Adrenal gland (tissue), 12 donors: ENCODE data around the gene FILIP1. TPM values are rescaled to one million over a fixed set of nuclear protein-coding genes. Genes with fewer than 3 reads are reported as not detected.

Experiments
- DNase-seq, 7 donors: peaks; one replicate each; pipeline ENCODE4 v3.0.0-alpha.2; 2019 to 2020
- H3K27ac ChIP-seq, 5 donors: fragments of 200-600 bp; sonication (generic) in 4 of 5; 1 replicate in 3 of 5; 2 replicates in 2 of 5; pipeline versions ENCODE4 v1.5.1 to v1.8.0; 2016 to 2020; ENCODE audit warnings: mild to moderate bottlenecking in 1 of 5
- H3K27me3 ChIP-seq: fragments of 200-600 bp; 2 replicates; pipeline ENCODE4 v1.8.0; 2021
- H3K36me3 ChIP-seq, 2 donors: fragments of 200-600 bp; replicated peaks in 1 of 2; 1 replicate in 1 of 2; 2 replicates in 1 of 2; pipeline versions ENCODE4 v1.5.1 to v1.8.0; 2018 to 2022
- H3K4me1 ChIP-seq, 2 donors: fragments of 200-600 bp; replicated peaks in 1 of 2; 1 replicate in 1 of 2; 2 replicates in 1 of 2; pipeline versions ENCODE4 v1.5.1 to v1.8.0; 2018 to 2021
- H3K4me3 ChIP-seq, 4 donors: fragments of 200-600 bp; sonication (generic) in 3 of 4; one replicate each; pipeline ENCODE4 v1.5.1; 2016 to 2018
- H3K9me3 ChIP-seq, 3 donors: fragments of 200-600 bp; sonication (generic) in 1 of 3; replicated peaks in 1 of 3; 1 replicate in 2 of 3; 2 replicates in 1 of 3; pipeline versions ENCODE4 v1.5.1 to v1.8.0; 2016 to 2021
- POLR2A ChIP-seq, 2 donors: fragments of 450-650 bp; IDR thresholded peaks; one replicate each; pipeline ENCODE4 v1.6.1; 2017; ENCODE audit warnings: antibody characterized with exemption in 2 of 2, mild to moderate bottlenecking in 2 of 2, moderate library complexity in 1 of 2
- WGBS, 4 donors: extraction: QIAGEN DNeasy Blood & Tissue Kit in 2 of 4; methylation state at CpG; one replicate each; pipeline versions ENCODE4 v1.1.5 to v1.1.7; 2013 to 2017; 5-methylcytosine and 5-hydroxymethylcytosine counted together
- intact Hi-C, 2 donors: fragments of 100-400 bp; cut with DNase I; formaldehyde crosslinking; loops; one replicate each; pipeline versions ENCODE4 v1.14.1 to v1.15.0; 2022 to 2023
- polyA plus RNA-seq, 3 donors: library from polyadenylated mRNA; stranded (reverse); fragments of 200-250 nt in 2 of 3; fragments of 350-450 nt in 1 of 3; fragmentation: Illumina TruSeq in 1 of 3; extraction: RNeasy Lipid Tissue Mini Kit (QIAGEN cat#74804) in 1 of 3; gene quantifications; one replicate each; pipeline ENCODE4 v1.2.3, GENCODE V29; 2013 to 2014
- total RNA-seq, 9 donors: library from RNA; depleted of rRNA in 4 of 9; stranded (reverse); fragments of >200 nt in 4 of 9; fragments of 120-200 nt in 1 of 9; fragmentation: NEBNext Ultra II Directional in 1 of 9; extraction: Animal tissue kit (Norgen Biotek cat#: 25700) in 1 of 9; gene quantifications; one replicate each; pipeline versions ENCODE4 v1.1.0 to v1.2.4, GENCODE V29; 2013 to 2023
- TF ChIP-seq, protein P1 (sequence below), 6 experiments: fragments of 450-650 bp in 4 of 6; fragments of 200-600 bp in 2 of 6; sonication (generic) in 1 of 6; IDR thresholded peaks; 1 replicate in 5 of 6; 2 replicates in 1 of 6; pipeline versions ENCODE4 v1.5.1 to v1.8.0; 2016 to 2021; ENCODE audit warnings: antibody characterized with exemption in 6 of 6, mild to moderate bottlenecking in 2 of 6, moderate library complexity in 1 of 6
- donor health status: healthy with polysubstance abuse.
- donor health status: Bipolar disorder and iron deficiency.
- donor health status: DM: yes; HTN: yes; CAD: no.
- donor health status: DM: no; HTN: no; CAD: no.
- donor health status: DM: no; HTN: no; CAD: no.
- donor health status: DM: yes; HTN: yes; CAD: no.

FILIP1 gene
- total and polyA plus RNA-seq, 12 donors = 0.94 to 8.0 (median 2.3) TPM

DNA sequence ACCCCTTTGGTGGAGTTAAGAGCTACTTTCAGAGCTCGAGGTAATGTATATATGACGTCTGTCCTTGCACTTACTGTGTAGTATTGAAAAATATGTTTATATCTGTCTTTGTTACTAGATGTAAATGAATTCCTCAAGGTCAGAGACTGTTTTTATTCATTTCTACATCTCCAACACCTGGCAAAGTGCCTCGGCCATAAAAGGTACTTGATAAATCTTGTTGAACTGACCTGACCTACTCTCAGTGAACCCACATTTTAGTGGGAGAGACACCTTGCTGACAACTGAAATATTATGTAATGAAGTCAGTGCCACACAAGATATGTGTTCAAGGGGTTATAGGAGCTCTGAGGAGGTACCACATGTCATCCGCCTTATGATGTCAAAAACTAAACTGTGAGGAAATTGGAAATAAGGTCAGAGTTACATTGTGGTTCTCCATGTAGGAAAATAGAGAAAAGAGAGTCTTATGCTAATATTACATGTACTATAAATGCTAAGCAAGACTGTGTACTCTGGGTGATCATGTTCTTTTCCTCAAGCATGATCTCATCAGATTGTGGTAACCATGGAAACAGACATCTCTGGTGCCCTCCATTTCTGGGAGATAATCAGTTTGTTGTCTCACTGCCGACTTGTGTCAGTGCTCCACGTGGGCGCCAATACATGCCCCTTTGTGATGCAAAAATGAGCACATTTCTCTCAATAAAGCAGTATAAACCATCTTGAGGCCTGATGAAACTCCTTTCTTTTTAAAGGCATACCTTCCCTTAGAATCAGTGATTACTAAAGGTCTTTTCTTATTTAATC, 203.3 kb downstream of the FILIP1 start:
- Histone ChIP-seq H3K27ac (peak overlapping the region in 1 of 5 donors; percentile 15), H3K4me1 (peaks cover 0 to 8% of the 10 kb centered on the region in 2 donors), H3K4me3 (no peak overlapping the region), H3K9me3 (no peaks in the 10 kb centered on the region), H3K36me3 (no peaks in the 10 kb centered on the region), H3K27me3 (no peaks in the 10 kb centered on the region)
- intact Hi-C loops = loop anchor here in 1 of 2 donors (10.0 kb wide), 1 partner anchor 234 kb away; no protein-coding TSS in a partner anchor
- peak in 1 of 7 donors; percentile 61 for DNase-seq
- WGBS, 4 donors = 66 to 73% (median 72%) methylated on average over 7 of the region's 7 CpGs
- no peak for TF ChIP-seq POLR2A (IDR thresholded peaks at IDR 0.05)
- TF ChIP-seq, protein P1, sequence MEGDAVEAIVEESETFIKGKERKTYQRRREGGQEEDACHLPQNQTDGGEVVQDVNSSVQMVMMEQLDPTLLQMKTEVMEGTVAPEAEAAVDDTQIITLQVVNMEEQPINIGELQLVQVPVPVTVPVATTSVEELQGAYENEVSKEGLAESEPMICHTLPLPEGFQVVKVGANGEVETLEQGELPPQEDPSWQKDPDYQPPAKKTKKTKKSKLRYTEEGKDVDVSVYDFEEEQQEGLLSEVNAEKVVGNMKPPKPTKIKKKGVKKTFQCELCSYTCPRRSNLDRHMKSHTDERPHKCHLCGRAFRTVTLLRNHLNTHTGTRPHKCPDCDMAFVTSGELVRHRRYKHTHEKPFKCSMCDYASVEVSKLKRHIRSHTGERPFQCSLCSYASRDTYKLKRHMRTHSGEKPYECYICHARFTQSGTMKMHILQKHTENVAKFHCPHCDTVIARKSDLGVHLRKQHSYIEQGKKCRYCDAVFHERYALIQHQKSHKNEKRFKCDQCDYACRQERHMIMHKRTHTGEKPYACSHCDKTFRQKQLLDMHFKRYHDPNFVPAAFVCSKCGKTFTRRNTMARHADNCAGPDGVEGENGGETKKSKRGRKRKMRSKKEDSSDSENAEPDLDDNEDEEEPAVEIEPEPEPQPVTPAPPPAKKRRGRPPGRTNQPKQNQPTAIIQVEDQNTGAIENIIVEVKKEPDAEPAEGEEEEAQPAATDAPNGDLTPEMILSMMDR (IDR thresholded peaks at IDR 0.05) = no peak

DNA sequence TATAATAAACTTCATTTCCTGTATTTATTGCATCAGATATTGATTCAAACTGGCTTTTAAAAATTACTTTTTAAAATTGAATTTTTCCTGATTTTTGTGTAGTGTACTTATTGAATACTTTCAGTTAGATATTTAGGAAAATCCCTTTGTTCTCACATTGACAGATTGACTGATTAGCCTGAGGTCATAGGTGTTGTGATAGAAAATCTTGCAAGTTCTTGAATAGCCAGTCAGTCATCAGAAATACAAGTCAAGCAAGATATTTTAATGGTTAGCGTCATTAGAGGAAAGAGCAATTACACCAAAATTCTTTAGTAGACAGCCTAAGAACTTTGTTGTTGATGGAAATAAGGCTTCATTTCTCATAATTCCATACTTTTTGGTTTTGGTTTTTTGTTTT, 205.6 kb downstream of the FILIP1 start:
- no peak for DNase-seq
- H3K27me3 ChIP-seq = no peaks in the 10 kb centered on the region
- H3K36me3 ChIP-seq = no peaks in the 10 kb centered on the region
- no peak overlapping the region for H3K27ac ChIP-seq
- peaks cover under 1 to 16% of the 10 kb centered on the region in 2 donors for H3K4me1 ChIP-seq
- TF ChIP-seq, protein P1 (IDR thresholded peaks at IDR 0.05) = no peak
- no peak for TF ChIP-seq POLR2A (IDR thresholded peaks at IDR 0.05)
- 93 to 97% (median 96%) methylated on average over 1 of the region's 1 CpG for WGBS, 4 donors
- no peaks in the 10 kb centered on the region for H3K9me3 ChIP-seq
- no peak overlapping the region for H3K4me3 ChIP-seq
- intact Hi-C loops = no loop called here

DNA sequence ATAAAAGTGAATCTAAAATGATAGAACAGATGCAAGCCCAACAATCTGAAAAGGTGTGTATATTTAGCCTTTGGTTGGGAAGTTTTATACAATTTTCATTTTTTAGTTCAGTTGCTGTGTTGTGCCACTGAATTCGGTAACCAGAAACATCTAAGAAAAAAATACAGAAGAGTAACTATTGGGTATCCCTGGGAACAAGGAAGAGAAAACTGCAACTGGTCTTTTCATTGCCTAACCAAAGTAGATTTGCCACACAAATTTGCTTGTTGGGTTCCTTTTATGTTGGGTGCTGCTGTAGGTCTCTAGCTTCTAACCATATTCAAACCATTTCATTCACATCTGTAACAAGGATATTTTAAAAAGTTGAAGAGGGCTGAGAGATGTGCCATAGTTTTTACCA, 206.2 kb downstream of the FILIP1 start:
- no peaks in the 10 kb centered on the region for H3K36me3 ChIP-seq
- DNase-seq = no peak
- no peak overlapping the region for H3K27ac ChIP-seq
- H3K4me1 ChIP-seq = peaks cover 6 to 22% of the 10 kb centered on the region in 2 donors
- H3K9me3 ChIP-seq = no peaks in the 10 kb centered on the region
- no peak for TF ChIP-seq POLR2A (IDR thresholded peaks at IDR 0.05)
- TF ChIP-seq, protein P1 (IDR thresholded peaks at IDR 0.05) = no peak
- intact Hi-C loops = no loop called here
- 73 to 92% (median 83%) methylated on average over 1 of the region's 1 CpG for WGBS, 4 donors
- H3K27me3 ChIP-seq = no peaks in the 10 kb centered on the region
- H3K4me3 ChIP-seq = no peak overlapping the region

DNA sequence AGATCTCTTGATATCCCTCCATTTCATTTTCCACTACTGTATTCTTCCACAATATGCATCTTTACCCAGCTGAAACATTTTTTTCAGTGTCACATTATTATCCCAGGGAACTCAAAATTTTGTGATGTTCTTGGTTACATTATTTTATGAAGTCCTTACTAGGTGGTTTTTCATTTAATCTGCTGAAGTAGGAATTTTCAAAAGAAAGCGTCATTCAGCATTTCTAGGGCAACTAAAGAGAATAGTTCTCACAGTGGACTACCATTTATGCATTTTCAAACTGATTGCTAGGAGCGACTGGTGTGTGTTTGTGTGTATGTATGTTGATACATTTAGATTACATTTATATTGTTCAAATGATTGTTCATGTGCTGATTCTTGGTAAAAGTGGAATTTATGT, 206.6 kb downstream of the FILIP1 start:
- Histone ChIP-seq H3K27ac (no peak overlapping the region), H3K27me3 (no peaks in the 10 kb centered on the region), H3K9me3 (no peaks in the 10 kb centered on the region), H3K4me1 (peaks cover 7 to 26% of the 10 kb centered on the region in 2 donors), H3K4me3 (no peak overlapping the region), H3K36me3 (no peaks in the 10 kb centered on the region)
- WGBS, 4 donors = 86 to 97% (median 93%) methylated on average over 2 of the region's 2 CpGs
- no peak for DNase-seq
- TF ChIP-seq, protein P1 (IDR thresholded peaks at IDR 0.05) = no peak
- no peak for TF ChIP-seq POLR2A (IDR thresholded peaks at IDR 0.05)
- intact Hi-C loops = no loop called here
